Mucosa of stomach (tissue), 1 donor: ENCODE data around the gene NCK1.
A peak's percentile ranks its signal among the peaks of the same experiment; 100 is the strongest.
"Not testable (repeated sequence)": the region's sequence is repeated elsewhere in the genome, so short reads cannot be mapped to it uniquely, and the experiment has no call there.

Experiments used
- H3K27me3 ChIP-seq: one replicate; pipeline ENCODE4 v1.7.0; 2013; ENCODE audit warnings: mild to moderate bottlenecking, low read length; ENCODE audit not compliant: control insufficient read depth, insufficient read depth
- H3K36me3 ChIP-seq: one replicate; pipeline ENCODE4 v1.7.0; 2013; ENCODE audit warnings: low read length; ENCODE audit not compliant: control insufficient read depth, insufficient read depth
- H3K4me1 ChIP-seq: one replicate; pipeline ENCODE4 v1.7.0; 2013; ENCODE audit warnings: mild to moderate bottlenecking, low read length; ENCODE audit not compliant: control insufficient read depth, insufficient read depth
- H3K4me3 ChIP-seq: one replicate; pipeline ENCODE4 v1.7.0; 2013; ENCODE audit warnings: low read length
- H3K9ac ChIP-seq: one replicate; pipeline ENCODE4 v1.7.0; 2013; ENCODE audit warnings: mild to moderate bottlenecking, low read length, moderate library complexity
- H3K9me3 ChIP-seq: one replicate; pipeline ENCODE4 v1.7.0; 2013; ENCODE audit warnings: mild to moderate bottlenecking, low read length, moderate library complexity; ENCODE audit not compliant: control insufficient read depth
- donor health status: Pancreatic carcinoma.

The NCK1 gene

GRCh38 chr3:136838641-136839555, 23.1 kb upstream of the NCK1 start:
- H3K4me1 ChIP-seq = no peaks in the 10 kb centered on the region
- H3K27me3 ChIP-seq = no peaks in the 10 kb centered on the region
- H3K4me3 ChIP-seq = no peak overlapping the region
- no peaks in the 10 kb centered on the region for H3K36me3 ChIP-seq
- no peaks in the 10 kb centered on the region for H3K9me3 ChIP-seq
- H3K9ac ChIP-seq = no peak overlapping the region

- H3K9me3 ChIP-seq = no peaks in the 10 kb centered on the region
- H3K4me1 ChIP-seq = no peaks in the 10 kb centered on the region
These were observed 22.5 kb upstream of the NCK1 start for GRCh38 chr3:136839556-136839931.

GRCh38 chr3:136840252-136840651, 21.8 kb upstream of the NCK1 start:
- no peaks in the 10 kb centered on the region for H3K27me3 ChIP-seq
- H3K4me3 ChIP-seq = no peak overlapping the region
- no peaks in the 10 kb centered on the region for H3K4me1 ChIP-seq
- H3K9me3 ChIP-seq = no peaks in the 10 kb centered on the region
- H3K36me3 ChIP-seq = no peaks in the 10 kb centered on the region
- no peak overlapping the region for H3K9ac ChIP-seq

More at GRCh38 chr3:136839556-136839931, 22.5 kb upstream of the NCK1 start:
- Histone ChIP-seq H3K27me3 (no peaks in the 10 kb centered on the region), H3K36me3 (no peaks in the 10 kb centered on the region), H3K4me3 (no peak overlapping the region), H3K9ac (no peak overlapping the region)

GRCh38 chr3:136842294-136842693, 19.7 kb upstream of the NCK1 start:
- no peaks in the 10 kb centered on the region for H3K9me3 ChIP-seq
- no peaks in the 10 kb centered on the region for H3K4me1 ChIP-seq
- no peak overlapping the region for H3K4me3 ChIP-seq
- H3K27me3 ChIP-seq = no peaks in the 10 kb centered on the region
- H3K9ac ChIP-seq = no peak overlapping the region
- H3K36me3 ChIP-seq = no peaks in the 10 kb centered on the region

GRCh38 chr3:136844724-136845123, 17.3 kb upstream of the NCK1 start:
- Histone ChIP-seq H3K9me3 (no peaks in the 10 kb centered on the region), H3K9ac (no peak overlapping the region), H3K36me3 (no peaks in the 10 kb centered on the region)

GRCh38 chr3:136852180-136852579, 9.8 kb upstream of the NCK1 start:
- no peaks in the 10 kb centered on the region for H3K27me3 ChIP-seq
- H3K36me3 ChIP-seq = no peaks in the 10 kb centered on the region
- no peak overlapping the region for H3K4me3 ChIP-seq
- H3K9ac ChIP-seq = no peak overlapping the region
- H3K4me1 ChIP-seq = no peaks in the 10 kb centered on the region
- no peaks in the 10 kb centered on the region for H3K9me3 ChIP-seq

More at GRCh38 chr3:136844724-136845123, 17.3 kb upstream of the NCK1 start:
- Histone ChIP-seq H3K4me3 (no peak overlapping the region), H3K4me1 (no peaks in the 10 kb centered on the region), H3K27me3 (no peaks in the 10 kb centered on the region)

- Histone ChIP-seq H3K9ac (no peak overlapping the region), H3K4me3 (no peak overlapping the region), H3K4me1 (no peaks in the 10 kb centered on the region), H3K9me3 (no peaks in the 10 kb centered on the region), H3K36me3 (no peaks in the 10 kb centered on the region), H3K27me3 (no peaks in the 10 kb centered on the region)
These were observed 5.3 kb upstream of the NCK1 start for GRCh38 chr3:136856665-136857064.

GRCh38 chr3:136858381-136858780, 3.6 kb upstream of the NCK1 start:
- no peak overlapping the region for H3K4me3 ChIP-seq
- H3K9ac ChIP-seq = no peak overlapping the region
- H3K9me3 ChIP-seq = no peaks in the 10 kb centered on the region
- H3K36me3 ChIP-seq = no peaks in the 10 kb centered on the region
- no peaks in the 10 kb centered on the region for H3K27me3 ChIP-seq
- H3K4me1 ChIP-seq = no peaks in the 10 kb centered on the region

- Histone ChIP-seq H3K27me3 (no peaks in the 10 kb centered on the region), H3K9ac (no peak overlapping the region), H3K4me1 (no peaks in the 10 kb centered on the region), H3K4me3 (no peak overlapping the region), H3K36me3 (no peaks in the 10 kb centered on the region), H3K9me3 (no peaks in the 10 kb centered on the region)
These were observed 1.5 kb upstream of the NCK1 start for GRCh38 chr3:136860541-136860940.

GRCh38 chr3:136862617-136863322, 762 bp downstream of the NCK1 start:
- peak overlapping the region; percentile 99 for H3K4me3 ChIP-seq
- no peaks in the 10 kb centered on the region for H3K36me3 ChIP-seq
- no peaks in the 10 kb centered on the region for H3K27me3 ChIP-seq
- no peaks in the 10 kb centered on the region for H3K4me1 ChIP-seq
- H3K9me3 ChIP-seq = no peaks in the 10 kb centered on the region
- peak overlapping the region; percentile 94 for H3K9ac ChIP-seq

GRCh38 chr3:136869282-136869681, 7.3 kb downstream of the NCK1 start:
- H3K4me1 ChIP-seq = no peaks in the 10 kb centered on the region
- H3K36me3 ChIP-seq = no peaks in the 10 kb centered on the region
- H3K4me3 ChIP-seq = no peak overlapping the region
- H3K9ac ChIP-seq = no peak overlapping the region
- no peaks in the 10 kb centered on the region for H3K9me3 ChIP-seq
- no peaks in the 10 kb centered on the region for H3K27me3 ChIP-seq

GRCh38 chr3:136872258-136872657, 10.2 kb downstream of the NCK1 start:
- not testable (repeated sequence) for H3K4me3 ChIP-seq, H3K9me3 ChIP-seq, H3K4me1 ChIP-seq, H3K9ac ChIP-seq, H3K27me3 ChIP-seq, H3K36me3 ChIP-seq
